ENCODE results near the gene RPL36A.
A peak's percentile ranks its signal among the peaks of the same experiment; 100 is the strongest.

RPL36A gene

DNA sequence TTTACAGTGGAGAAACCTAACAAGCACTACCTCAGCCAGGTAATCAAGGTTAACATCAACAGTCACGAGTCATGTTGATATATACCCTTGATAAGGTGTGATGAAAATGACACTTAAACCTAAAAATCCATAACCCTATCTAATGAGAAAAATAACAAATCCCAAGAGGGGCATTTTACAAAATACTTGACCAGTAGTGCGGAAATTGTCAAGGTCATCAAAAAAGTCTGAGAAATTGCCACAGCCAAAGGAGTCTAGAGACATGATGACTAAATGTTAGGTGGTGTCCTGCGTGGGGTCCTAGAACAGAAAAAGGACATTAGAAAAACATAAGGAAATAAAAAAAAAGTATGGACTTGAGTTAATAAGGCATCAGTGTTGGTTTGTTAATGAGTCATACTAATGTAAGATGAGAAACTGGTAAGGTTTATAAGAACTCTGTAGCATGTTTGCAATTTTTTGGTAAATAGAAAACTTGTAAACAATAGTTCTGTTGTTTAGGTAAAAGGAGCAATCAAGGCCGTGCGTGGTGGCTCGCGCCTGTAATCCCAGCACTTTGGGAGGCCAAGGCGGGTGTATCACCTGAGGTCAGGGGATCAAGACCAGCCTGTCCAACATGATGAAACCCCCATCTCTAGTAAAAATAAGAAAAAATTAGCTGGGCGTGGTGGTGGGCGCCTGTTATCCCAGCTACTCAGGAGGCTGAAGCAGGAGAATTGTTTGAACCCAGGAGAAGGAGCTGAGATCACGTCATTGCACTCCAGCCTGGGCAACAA is 2.9 kb downstream of the RPL36A start:
- DNase-seq, result no peak

DNA sequence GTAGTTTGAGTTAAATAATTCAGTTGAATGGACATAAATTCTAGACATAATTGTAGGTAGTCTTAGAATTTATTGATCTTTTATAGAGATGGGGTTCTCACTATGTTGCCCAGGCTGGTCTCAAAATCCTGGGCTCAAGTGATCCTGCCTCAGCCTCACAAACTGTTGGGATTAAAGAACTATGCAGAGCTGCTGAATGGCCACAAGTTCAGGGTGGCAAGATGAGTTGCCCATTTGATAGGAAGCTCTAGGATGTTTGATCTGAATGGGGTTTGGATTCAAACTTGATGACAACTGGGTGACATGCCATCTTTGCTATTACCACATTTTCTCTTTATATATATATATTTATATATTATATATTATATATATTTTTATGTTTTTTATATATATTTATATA is 3.6 kb downstream of the RPL36A start:
- DNase-seq, result no peak

- DNase-seq, result no peak
These were observed 5.0 kb downstream of the RPL36A start for GRCh38 chrX:101395789-101396188.

GRCh38 chrX:101397779-101398178 is 7.0 kb downstream of the RPL36A start:
- no peak for DNase-seq

DNA sequence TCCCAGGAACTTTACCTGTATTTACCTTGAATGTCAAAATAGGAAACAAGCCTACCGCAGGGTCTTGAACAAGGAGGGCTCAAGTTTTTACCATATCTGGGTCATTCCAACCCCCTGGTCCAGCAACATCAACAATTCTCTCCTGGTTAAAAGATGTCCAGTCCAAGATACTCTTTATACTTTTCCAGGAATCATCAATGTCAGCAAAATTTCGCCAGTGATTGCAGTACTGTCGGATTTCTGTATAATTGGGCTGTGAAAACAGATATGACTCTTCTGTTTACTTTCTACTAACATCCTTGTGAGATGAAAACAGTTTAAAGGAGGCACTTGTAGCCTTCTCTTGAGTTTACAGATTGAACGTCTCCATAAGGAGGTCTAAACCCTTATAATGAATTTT is 7.9 kb downstream of the RPL36A start:
- no peak for DNase-seq

DNA sequence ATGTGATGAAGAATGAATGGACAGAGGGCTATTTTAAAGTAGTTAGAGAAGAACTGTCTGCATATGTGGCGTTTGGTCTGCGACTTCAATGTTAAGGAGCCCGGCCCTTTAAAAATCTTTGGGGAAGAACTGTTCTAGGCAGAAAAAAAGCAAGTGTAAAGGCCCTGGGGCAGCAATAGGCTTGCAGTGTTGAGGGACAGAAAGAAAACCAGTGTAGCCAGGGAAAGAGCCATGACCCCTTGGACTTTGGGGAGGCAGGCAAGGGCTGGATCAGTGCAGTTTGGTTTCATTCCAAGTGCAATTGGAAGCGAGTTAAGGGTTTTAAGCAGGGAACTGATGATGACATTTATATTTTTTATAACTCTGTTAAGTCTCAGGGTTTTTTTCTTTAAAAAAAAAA is 9.0 kb downstream of the RPL36A start:
- DNase-seq, result no peak

DNA sequence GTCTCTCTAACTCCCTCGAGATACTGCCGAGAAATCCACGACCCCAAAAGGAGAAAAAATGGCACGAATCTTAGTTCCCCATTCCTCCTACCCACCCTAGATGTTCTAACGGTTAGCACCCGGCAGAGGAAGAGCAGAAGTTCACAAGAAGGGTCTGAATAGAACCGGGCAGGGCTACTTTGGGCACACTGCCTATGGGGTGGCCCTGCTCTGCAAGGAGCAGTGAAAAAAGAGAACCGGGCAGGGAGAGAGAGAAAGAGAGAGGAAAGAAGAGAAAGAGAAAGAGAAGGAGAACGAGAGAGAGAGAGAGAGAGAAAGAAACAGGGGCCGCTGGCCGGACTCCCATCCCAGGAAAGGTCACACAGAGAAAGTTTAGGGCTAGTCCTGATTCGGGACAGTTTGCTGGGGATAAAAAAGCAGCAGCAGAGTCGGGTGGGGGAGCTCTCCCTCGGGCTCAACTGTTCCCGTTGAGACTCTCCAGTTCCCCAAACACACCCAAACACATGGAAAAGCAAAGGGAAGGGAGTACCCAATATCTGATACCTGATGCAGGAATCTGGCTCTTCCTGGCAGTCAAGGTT is 16.4 kb downstream of the RPL36A start:
- no peak for DNase-seq

GRCh38 chrX:101407748-101408531 is 17.1 kb downstream of the RPL36A start, which contains the start of the genes GLA and HNRNPH2:
GLA (minus strand) TSS chrX:101407925; CDS start chrX:101407903, 22 bp downstream.
HNRNPH2 (plus strand) TSS chrX:101408222; CDS start chrX:101411989, 3,767 bp downstream.
- peak; percentile 88 for DNase-seq

DNA sequence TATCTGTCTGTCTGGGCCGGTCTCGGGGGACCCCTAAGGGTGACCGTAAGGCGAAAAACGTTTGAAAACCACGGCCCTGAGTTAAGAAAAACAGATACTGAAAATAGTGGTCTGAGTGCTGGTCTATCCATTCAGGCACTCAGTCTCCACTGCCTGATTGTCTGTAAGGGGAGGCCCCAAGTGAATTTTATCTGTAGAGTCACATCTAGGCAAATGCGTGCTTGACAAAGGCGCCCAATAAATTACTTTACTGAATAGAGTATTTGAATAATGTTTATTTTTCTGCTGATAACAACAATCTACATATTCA is 17.7 kb downstream of the RPL36A start:
- DNase-seq, result no peak

DNA sequence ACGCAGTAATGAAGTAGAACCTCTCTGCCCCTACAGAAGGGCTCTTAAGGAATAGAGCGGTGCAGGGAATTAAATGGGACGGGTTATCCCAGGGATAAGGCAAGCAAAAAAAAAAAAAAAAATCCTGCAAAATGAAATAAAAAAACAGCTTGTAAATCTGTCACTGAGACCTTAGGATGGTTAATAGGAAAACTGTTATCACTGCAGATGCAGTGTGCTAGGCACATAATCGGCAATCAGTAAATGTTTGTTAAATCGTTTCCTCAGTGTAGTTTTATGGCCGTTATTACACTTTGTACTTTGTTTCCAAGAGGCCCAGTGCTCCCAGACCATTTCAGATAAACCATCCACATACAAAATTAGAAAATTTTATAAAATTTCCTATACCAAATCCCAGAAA is 18.2 kb downstream of the RPL36A start:
- no peak for DNase-seq

DNA sequence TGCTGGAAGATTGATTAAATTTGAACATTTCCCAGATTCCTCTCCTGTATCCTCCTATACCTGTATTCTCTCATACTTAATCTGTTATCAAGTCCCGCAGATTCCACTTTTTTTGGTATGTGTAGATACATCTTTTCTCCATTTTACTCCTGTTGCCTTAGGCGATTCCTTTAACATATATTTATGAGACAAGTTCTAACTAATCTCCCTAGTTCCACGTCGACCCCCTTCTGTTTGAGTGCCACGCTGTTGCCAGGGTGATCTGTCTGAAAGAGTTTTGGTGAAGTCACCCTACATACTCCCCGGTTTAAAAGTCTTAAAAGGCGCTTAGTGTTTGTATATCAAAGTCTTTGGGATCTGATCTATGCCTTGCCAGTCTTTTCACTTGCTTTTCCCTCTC is 19.6 kb downstream of the RPL36A start:
- no peak for DNase-seq

DNA sequence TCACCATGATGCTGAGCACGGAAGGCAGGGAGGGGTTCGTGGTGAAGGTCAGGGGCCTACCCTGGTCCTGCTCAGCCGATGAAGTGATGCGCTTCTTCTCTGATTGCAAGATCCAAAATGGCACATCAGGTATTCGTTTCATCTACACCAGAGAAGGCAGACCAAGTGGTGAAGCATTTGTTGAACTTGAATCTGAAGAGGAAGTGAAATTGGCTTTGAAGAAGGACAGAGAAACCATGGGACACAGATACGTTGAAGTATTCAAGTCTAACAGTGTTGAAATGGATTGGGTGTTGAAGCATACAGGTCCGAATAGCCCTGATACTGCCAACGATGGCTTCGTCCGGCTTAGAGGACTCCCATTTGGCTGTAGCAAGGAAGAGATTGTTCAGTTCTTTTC is 21.2 kb downstream of the RPL36A start:
- DNase-seq, result no peak

DNA sequence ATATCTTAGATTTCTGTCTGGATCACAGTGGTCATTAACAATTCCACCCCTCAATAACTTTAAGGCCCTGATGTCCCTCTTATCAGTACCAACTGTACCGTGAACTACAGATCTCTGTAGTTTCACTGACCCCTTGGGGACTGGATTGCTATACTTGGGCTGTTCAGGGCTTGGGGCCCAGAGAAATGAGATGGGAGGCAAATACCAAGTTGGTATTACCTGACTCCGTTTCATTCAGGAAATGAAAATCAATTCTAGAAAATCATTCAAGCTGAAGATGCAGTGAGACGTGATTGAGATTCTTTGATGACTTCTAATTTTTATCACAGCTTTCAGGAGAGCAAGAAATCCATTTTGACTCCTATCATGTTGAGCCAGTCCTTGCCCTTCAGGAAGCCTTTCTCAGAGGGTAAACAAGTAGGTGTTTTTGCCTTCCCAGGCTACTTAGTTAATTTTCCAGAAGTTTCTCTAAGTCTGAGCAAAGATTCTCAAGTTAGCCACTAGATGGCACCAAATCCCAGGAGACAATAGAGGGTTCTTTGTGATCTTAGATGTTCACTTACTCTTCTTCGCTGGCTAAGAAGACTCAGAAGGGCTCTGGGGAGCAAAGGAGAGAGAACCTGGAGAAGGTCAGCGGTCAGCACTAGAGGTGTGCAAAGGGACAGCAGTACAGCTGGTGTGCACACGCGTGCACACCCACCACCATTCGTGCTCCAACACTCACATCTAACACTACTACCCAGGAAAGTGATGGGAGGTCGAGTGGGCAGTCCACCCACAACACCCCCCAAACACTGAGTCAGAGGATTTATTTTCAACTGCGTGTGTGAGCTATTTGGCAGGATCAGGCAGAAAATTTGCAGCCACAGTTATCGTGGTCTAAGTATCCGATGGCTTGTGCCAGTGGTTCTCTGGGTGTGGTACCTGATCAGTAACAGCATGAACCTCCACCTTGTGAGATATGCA is 24.7 kb downstream of the RPL36A start:
- DNase-seq, result peak; percentile 38

DNA sequence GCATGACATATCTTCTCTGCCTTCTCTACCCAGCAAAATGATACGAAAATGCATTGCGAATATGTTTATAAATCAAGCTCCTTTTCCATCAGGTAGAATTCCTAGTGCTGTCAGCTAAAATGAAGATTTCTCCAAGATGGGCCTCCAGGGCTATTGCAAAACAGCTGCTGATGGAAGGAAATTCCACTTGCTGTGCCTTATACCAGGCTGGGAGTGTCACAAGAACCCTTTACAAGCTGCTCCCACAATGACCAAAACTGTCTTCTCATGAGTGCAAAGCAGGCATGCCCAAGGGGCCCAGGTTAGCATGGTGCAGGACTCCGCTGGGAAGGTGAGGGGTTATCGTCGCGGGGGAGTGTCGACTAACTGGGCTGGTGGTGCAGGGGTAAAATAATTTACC is 25.9 kb downstream of the RPL36A start:
- DNase-seq, result no peak

DNA sequence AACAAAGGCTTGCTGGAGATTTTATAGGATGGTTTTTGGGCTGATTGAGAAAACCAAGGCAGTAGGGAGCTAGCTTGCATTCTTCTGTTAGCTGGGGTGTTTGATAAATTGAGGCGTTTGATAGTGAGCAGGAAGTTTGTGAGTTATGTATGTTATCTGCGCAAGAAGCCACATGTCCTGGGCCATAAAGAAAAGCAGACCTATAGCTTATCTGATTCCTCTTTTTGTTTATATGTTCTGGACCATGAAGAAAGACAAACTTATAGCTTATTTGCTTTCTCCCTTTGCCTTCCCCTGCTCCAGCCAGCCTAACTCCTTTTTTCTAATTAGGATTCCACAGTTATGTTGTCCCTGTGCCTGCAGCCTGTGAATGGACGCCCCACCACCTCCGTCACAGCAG is 26.4 kb downstream of the RPL36A start:
- DNase-seq, result no peak

GRCh38 chrX:101417981-101418841 is 27.4 kb downstream of the RPL36A start:
- DNase-seq, result peak; percentile 18

DNA sequence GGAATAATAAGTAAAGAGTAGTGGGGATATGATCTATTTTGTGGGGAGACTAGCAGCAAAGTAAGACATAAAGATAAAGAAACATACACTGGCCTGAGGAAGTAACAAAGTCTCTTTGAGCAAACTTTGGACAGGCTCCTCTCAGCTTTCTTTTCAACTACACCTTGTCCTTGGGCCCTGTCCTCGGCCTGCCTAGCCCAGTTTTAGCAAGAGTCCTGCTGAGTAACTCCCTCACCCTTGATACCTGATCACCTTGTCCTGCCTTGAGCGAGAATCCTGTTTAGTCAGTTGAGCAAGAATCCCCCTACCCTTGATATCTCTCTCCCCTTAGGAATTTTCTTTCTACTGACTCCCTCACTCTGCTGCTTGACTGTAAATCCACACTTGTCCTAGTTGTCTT is 28.7 kb downstream of the RPL36A start:
- DNase-seq, result no peak

GRCh38 chrX:101427954-101428353 is 37.1 kb downstream of the RPL36A start:
- no peak for DNase-seq

GRCh38 chrX:101429934-101430333 is 39.1 kb downstream of the RPL36A start:
- DNase-seq, result no peak

- no peak for DNase-seq
These were observed 39.8 kb downstream of the RPL36A start for GRCh38 chrX:101430457-101431078.

DNA sequence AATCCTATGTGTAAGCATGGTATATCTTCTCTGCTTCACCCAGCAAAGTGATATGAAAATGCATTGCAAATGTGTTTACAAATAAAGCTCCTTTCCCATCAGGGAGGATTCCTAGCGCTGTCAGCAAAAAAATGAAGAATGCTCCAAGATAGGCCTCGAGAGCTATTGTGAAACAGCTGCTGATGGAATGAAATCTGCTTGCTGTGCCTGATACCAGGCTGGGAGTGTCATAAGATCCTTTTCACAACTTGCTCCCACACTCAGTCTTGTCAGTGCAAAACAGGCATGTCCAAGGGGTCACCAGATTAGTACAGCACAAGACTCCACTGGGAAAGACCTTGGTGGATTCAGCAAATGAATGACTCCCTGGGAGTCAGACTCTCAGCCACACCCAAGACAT is 51.3 kb downstream of the RPL36A start:
- DNase-seq, result no peak

Measured in stimulated activated CD4-positive, alpha-beta T cell treated with anti-CD3 and anti-CD28 coated beads, Interleukin-4, amount 100 ng/mL, for 24 hours (primary cell).